Right ventricle myocardium superior (tissue), 1 donor: ENCODE results near the gene SLC41A3. TPM values are rescaled to one million over a fixed set of nuclear protein-coding genes. Genes with fewer than 3 reads are reported as not detected.

ENCODE experiments used
- ATAC-seq: fragments of 200-7000 bp; cut with Tn5 transposase; one replicate; pipeline ENCODE4 v1.9.1; 2020; ENCODE audit warnings: mild to moderate bottlenecking; ENCODE audit not compliant: poor library complexity
- DNase-seq: peaks from one replicate; pipeline ENCODE4 v3.0.0-alpha.2; 2020
- intact Hi-C: fragments of 100-400 bp; cut with DNase I; formaldehyde crosslinking; loops from one replicate; pipeline ENCODE4 v1.11.2; 2022
- total RNA-seq: library from RNA; stranded (reverse); fragmentation: NEBNext Ultra II Directional; extraction: Animal tissue kit (Norgen Biotek cat#: 25700); gene quantifications from one replicate; pipeline ENCODE4 v1.2.1, GENCODE V29; 2021
- donor health status: DM: no; HTN: yes; CAD: no; lungs with severe emphysema.

SLC41A3 gene
- total RNA-seq, 1 donor from 2014 or later, result 34.7 TPM

GRCh38 chr3:126109146-126109879 lies 25.4 kb upstream of the SLC41A3 start:
- ATAC-seq (no peak), DNase-seq (no peak)

GRCh38 chr3:126108676-126109050 lies 24.7 kb upstream of the SLC41A3 start:
- ATAC-seq, result no peak
- intact Hi-C loops, result no loop called here
- no peak for DNase-seq

More at GRCh38 chr3:126109146-126109879, 25.4 kb upstream of the SLC41A3 start:
- intact Hi-C loops, result no loop called here

GRCh38 chr3:126107957-126108675 lies 24.2 kb upstream of the SLC41A3 start:
- intact Hi-C loops, result no loop called here
- ATAC-seq, result no peak
- no peak for DNase-seq

- ATAC-seq (no peak), DNase-seq (no peak)
- intact Hi-C loops, result no loop called here
Observed at GRCh38 chr3:126107203-126107939, 23.4 kb upstream of the SLC41A3 start.

- no peak for ATAC-seq
- intact Hi-C loops, result no loop called here
- no peak for DNase-seq
Observed at GRCh38 chr3:126106336-126107202, 22.6 kb upstream of the SLC41A3 start.

- DNase-seq (peak; percentile 24), ATAC-seq (no peak)
- intact Hi-C loops, result no loop called here
Observed at GRCh38 chr3:126105691-126106187, 21.8 kb upstream of the SLC41A3 start.

- intact Hi-C loops, result no loop called here
- DNase-seq (no peak), ATAC-seq (no peak)
Observed at GRCh38 chr3:126104742-126105605, 21.1 kb upstream of the SLC41A3 start.

GRCh38 chr3:126104028-126104635 lies 20.2 kb upstream of the SLC41A3 start:
- DNase-seq (no peak), ATAC-seq (no peak)
- intact Hi-C loops, result no loop called here

- ATAC-seq (no peak), DNase-seq (peak; percentile 34)
- intact Hi-C loops, result no loop called here
Observed at GRCh38 chr3:126103121-126104027, 19.4 kb upstream of the SLC41A3 start.

GRCh38 chr3:126102530-126102951 lies 18.6 kb upstream of the SLC41A3 start:
- peak; percentile 61 for DNase-seq
- peak; percentile 66 for ATAC-seq
- intact Hi-C loops, result no loop called here

GRCh38 chr3:126102011-126102410 lies 18.1 kb upstream of the SLC41A3 start:
- no peak for DNase-seq
- ATAC-seq, result peak; percentile 6
- intact Hi-C loops, result no loop called here

GRCh38 chr3:126101521-126101982 lies 17.6 kb upstream of the SLC41A3 start:
- DNase-seq (no peak), ATAC-seq (no peak)
- intact Hi-C loops, result no loop called here

GRCh38 chr3:126100634-126101301 lies 16.8 kb upstream of the SLC41A3 start:
- ATAC-seq (peak; percentile 48), DNase-seq (no peak)
- intact Hi-C loops, result no loop called here

- intact Hi-C loops, result no loop called here
- ATAC-seq (peak; percentile 30), DNase-seq (no peak)
Observed at GRCh38 chr3:126100269-126100633, 16.3 kb upstream of the SLC41A3 start.

- intact Hi-C loops, result no loop called here
- ATAC-seq (no peak), DNase-seq (no peak)
Observed at GRCh38 chr3:126098391-126098858, 14.5 kb upstream of the SLC41A3 start.

GRCh38 chr3:126097801-126098200 lies 13.9 kb upstream of the SLC41A3 start:
- DNase-seq, result no peak
- intact Hi-C loops, result no loop called here
- ATAC-seq, result no peak
